GM23338 (cell line): Measurements from ENCODE around the gene MYH15. TPM values are rescaled to one million over a fixed set of nuclear protein-coding genes. Genes with fewer than 3 reads are reported as not detected.

Source experiments
- ATAC-seq: fragments of 200-7000 bp; cut with Tn5 transposase; 3 replicates; pipeline ENCODE4 v1.9.1; 2020
- DNase-seq: peaks from one replicate; pipeline ENCODE4 v3.0.0-alpha.2; 2015; ENCODE audit warnings: low spot score
- H2AFZ ChIP-seq: fragments of 200-600 bp; sonication (generic); 2 replicates; pipeline ENCODE4 v1.8.0; 2016; ENCODE audit warnings: antibody characterized with exemption, mild to moderate bottlenecking, moderate library complexity
- H3F3A ChIP-seq: fragments of 200-600 bp; sonication (generic); replicated peaks from 2 replicates; pipeline ENCODE4 v1.8.0; 2017; ENCODE audit warnings: antibody characterized with exemption, mixed run types, low read depth
- H3K27ac ChIP-seq: fragments of 200-600 bp; sonication (generic); 2 replicates; pipeline ENCODE4 v1.6.1; 2016; ENCODE audit warnings: low read depth
- H3K27me3 ChIP-seq: fragments of 200-600 bp; sonication (generic); 2 replicates; pipeline ENCODE4 v1.8.0; 2016; ENCODE audit warnings: mild to moderate bottlenecking, mixed run types, moderate library complexity; ENCODE audit not compliant: insufficient read depth
- H3K36me3 ChIP-seq: fragments of 200-600 bp; sonication (generic); 2 replicates; pipeline ENCODE4 v1.8.0; 2016; ENCODE audit warnings: mild to moderate bottlenecking; ENCODE audit not compliant: insufficient read depth
- H3K4me1 ChIP-seq: fragments of 200-600 bp; sonication (generic); 2 replicates; pipeline ENCODE4 v1.8.0; 2016; ENCODE audit warnings: mild to moderate bottlenecking, moderate library complexity; ENCODE audit not compliant: insufficient read depth
- H3K4me2 ChIP-seq: fragments of 200-600 bp; sonication (generic); 2 replicates; pipeline ENCODE4 v1.7.1; 2017; ENCODE audit warnings: mixed run types
- H3K4me3 ChIP-seq: fragments of 200-600 bp; sonication (generic); 2 replicates; pipeline ENCODE4 v1.6.1; 2016; ENCODE audit warnings: mixed run types
- H3K79me2 ChIP-seq: fragments of 200-600 bp; sonication (generic); replicated peaks from 2 replicates; pipeline ENCODE4 v1.8.0; 2017; ENCODE audit warnings: mild to moderate bottlenecking; ENCODE audit not compliant: insufficient read depth
- H3K9me2 ChIP-seq: fragments of 200-600 bp; sonication (generic); 2 replicates; pipeline ENCODE4 v1.8.0; 2017; ENCODE audit not compliant: insufficient read depth
- H4K20me1 ChIP-seq: fragments of 200-600 bp; sonication (generic); replicated peaks from 2 replicates; pipeline ENCODE4 v1.8.0; 2017; ENCODE audit warnings: mild to moderate bottlenecking; ENCODE audit not compliant: insufficient read depth
- H3K27ac Mint-ChIP-seq: 2 replicates; pipeline ENCODE4 v1.8.0; 2020; ENCODE audit warnings: inconsistent platforms, mild to moderate bottlenecking, moderate library complexity, mixed read lengths
- H3K27me3 Mint-ChIP-seq: 3 replicates; pipeline ENCODE4 v1.8.0; 2022; ENCODE audit warnings: low read depth, mild to moderate bottlenecking, moderate library complexity, mixed read lengths, inconsistent platforms; ENCODE audit not compliant: insufficient read depth, poor library complexity
- H3K36me3 Mint-ChIP-seq: 3 replicates; pipeline ENCODE4 v1.8.0; 2021; ENCODE audit warnings: low read depth, mild to moderate bottlenecking, inconsistent platforms, moderate library complexity, mixed read lengths
- H3K4me1 Mint-ChIP-seq: 3 replicates; pipeline ENCODE4 v1.8.0; 2020; ENCODE audit warnings: mild to moderate bottlenecking, inconsistent platforms, mixed read lengths
- H3K4me3 Mint-ChIP-seq: 3 replicates; pipeline ENCODE4 v1.8.0; 2021; ENCODE audit warnings: moderate library complexity, mild to moderate bottlenecking, inconsistent platforms, mixed read lengths
- H3K9me3 Mint-ChIP-seq: 3 replicates; pipeline ENCODE4 v1.8.0; 2020; ENCODE audit warnings: moderate library complexity, mild to moderate bottlenecking, inconsistent platforms, mixed read lengths
- CREB1 ChIP-seq: fragments of 250-450 bp; sonication (Bioruptor Pico); IDR thresholded peaks from 2 replicates; pipeline ENCODE4 v1.5.0; 2020; ENCODE audit warnings: low read depth, mild to moderate bottlenecking, moderate library complexity
- CTCF ChIP-seq, 2 experiments: fragments of 200-600 bp in 1 of 2; sonication (generic) in 1 of 2; conservative IDR thresholded peaks; 2 replicates each; pipeline versions ENCODE4 v1.5.1 to v1.6.1; 2016 to 2017; ENCODE audit warnings: antibody characterized with exemption in 2 of 2, low read depth in 2 of 2, mild to moderate bottlenecking in 2 of 2, moderate library complexity in 1 of 2
- ETS1 ChIP-seq: IDR thresholded peaks from 2 replicates; pipeline ENCODE4 v1.6.1; 2016; ENCODE audit warnings: antibody characterized with exemption
- EZH2 ChIP-seq: fragments of 200-600 bp; sonication (generic); IDR thresholded peaks from one replicate; pipeline ENCODE4 v1.8.0; 2017; ENCODE audit warnings: antibody characterized with exemption, mild to moderate bottlenecking, low read depth; ENCODE audit not compliant: unreplicated experiment
- EZH2phosphoT487 ChIP-seq: fragments of 200-600 bp; sonication (generic); IDR thresholded peaks from one replicate; pipeline ENCODE4 v1.8.1; 2018; ENCODE audit warnings: antibody characterized with exemption; ENCODE audit not compliant: unreplicated experiment
- JUNB ChIP-seq: IDR thresholded peaks from one replicate; pipeline ENCODE4 v1.6.1; 2016; ENCODE audit warnings: antibody characterized with exemption; ENCODE audit not compliant: unreplicated experiment
- NANOG ChIP-seq: IDR thresholded peaks from 2 replicates; pipeline ENCODE4 v1.6.1; 2016; ENCODE audit warnings: antibody characterized with exemption, borderline replicate concordance
- POLR2AphosphoS5 ChIP-seq: IDR thresholded peaks from 2 replicates; pipeline ENCODE4 v1.6.1; 2016; ENCODE audit warnings: antibody characterized with exemption, low read depth
- REST ChIP-seq: IDR thresholded peaks from one replicate; pipeline ENCODE4 v1.6.1; 2018; ENCODE audit warnings: antibody characterized with exemption; ENCODE audit not compliant: unreplicated experiment
- STAT1 ChIP-seq: IDR thresholded peaks from one replicate; pipeline ENCODE4 v1.6.1; 2016; ENCODE audit warnings: antibody characterized with exemption; ENCODE audit not compliant: unreplicated experiment
- ZNF114 ChIP-seq: fragments of 250-450 bp; sonication (Bioruptor Pico); IDR thresholded peaks from 2 replicates; pipeline ENCODE4 v1.5.0; 2020; ENCODE audit warnings: mild to moderate bottlenecking, moderate library complexity
- ZNF331 ChIP-seq: fragments of 250-450 bp; sonication (Bioruptor Pico); IDR thresholded peaks from 2 replicates; pipeline ENCODE4 v1.5.0; 2020; ENCODE audit warnings: low read depth, mild to moderate bottlenecking, moderate library complexity
- polyA plus RNA-seq: library from polyadenylated mRNA; unstranded; fragments of >200 nt; fragmentation: Nextera tagmentation; extraction: Ambion mirVana; gene quantifications from 2 replicates; pipeline ENCODE4 v1.2.1, GENCODE V29; 2016
- total RNA-seq: library from RNA; depleted of rRNA; stranded (reverse); fragments of >200 nt; shearing (Covaris generic); gene quantifications from 2 replicates; pipeline ENCODE4 v1.2.3, GENCODE V29; 2014

The MYH15 gene
- total and polyA plus RNA-seq, 2 experiments from 2014 or later = 0.07 TPM; not detected in 1

- TF ChIP-seq REST = no peak
- no peak for TF ChIP-seq CTCF (conservative IDR thresholded peaks at IDR 0.05; ENCODE audit: low read depth in 2 of 2)
These were observed 122.0 kb downstream of the MYH15 start (continued) for GRCh38 chr3:108388136-108389132.

- Mint-ChIP-seq H3K9me3 (no peaks in the 10 kb centered on the region; the same call in 2 of the 3 replicates), H3K4me3 (no peak overlapping the region), H3K4me1 (peaks cover 15% of the 10 kb centered on the region), H3K27me3 (no peaks in the 10 kb centered on the region), H3K27ac (no peak overlapping the region), H3K36me3 (no peaks in the 10 kb centered on the region)
- Histone ChIP-seq H4K20me1 (no peaks in the 10 kb centered on the region), H3K4me1 (peaks cover 10% of the 10 kb centered on the region; the same call in 1 of the 2 replicates), H3K27ac (no peak overlapping the region), H3K4me2 (no peak overlapping the region), H3F3A (no peaks in the 10 kb centered on the region), H2AFZ (peak overlapping the region; percentile 84; the same call in 1 of the 2 replicates), H3K4me3 (no peak overlapping the region), H3K27me3 (no peaks in the 10 kb centered on the region), H3K9me2 (0 out of 2 replicates have a peak, but pooled peaks cover 5% of the 10 kb centered on the region), H3K36me3 (no peaks in the 10 kb centered on the region), H3K79me2 (no peaks in the 10 kb centered on the region)
- no peak for DNase-seq
- ATAC-seq = no peak
- TF ChIP-seq CREB1 (no peak), REST (no peak), ZNF114 (CRISPR knock-in tag) (no peak), EZH2 (no peak), JUNB (no peak), EZH2phosphoT487 (no peak), ETS1 (no peak), ZNF331 (CRISPR knock-in tag) (no peak), POLR2AphosphoS5 (no peak), STAT1 (no peak), NANOG (no peak)
These were observed 123.3 kb downstream of the MYH15 start for GRCh38 chr3:108387063-108387462.
